ENCODE measurements around the gene NCOA5.

Gene NCOA5

GRCh38 chr20:46089417-46090388 lies at the start of gene NCOA5:
TSS of gene NCOA5 (minus strand) at chr20:46089962. CDS start at chr20:46079424, 10,538 bp downstream.
- peak; percentile 98 for DNase-seq (ENCODE audit: low spot score)
- TF ChIP-seq, protein P1, sequence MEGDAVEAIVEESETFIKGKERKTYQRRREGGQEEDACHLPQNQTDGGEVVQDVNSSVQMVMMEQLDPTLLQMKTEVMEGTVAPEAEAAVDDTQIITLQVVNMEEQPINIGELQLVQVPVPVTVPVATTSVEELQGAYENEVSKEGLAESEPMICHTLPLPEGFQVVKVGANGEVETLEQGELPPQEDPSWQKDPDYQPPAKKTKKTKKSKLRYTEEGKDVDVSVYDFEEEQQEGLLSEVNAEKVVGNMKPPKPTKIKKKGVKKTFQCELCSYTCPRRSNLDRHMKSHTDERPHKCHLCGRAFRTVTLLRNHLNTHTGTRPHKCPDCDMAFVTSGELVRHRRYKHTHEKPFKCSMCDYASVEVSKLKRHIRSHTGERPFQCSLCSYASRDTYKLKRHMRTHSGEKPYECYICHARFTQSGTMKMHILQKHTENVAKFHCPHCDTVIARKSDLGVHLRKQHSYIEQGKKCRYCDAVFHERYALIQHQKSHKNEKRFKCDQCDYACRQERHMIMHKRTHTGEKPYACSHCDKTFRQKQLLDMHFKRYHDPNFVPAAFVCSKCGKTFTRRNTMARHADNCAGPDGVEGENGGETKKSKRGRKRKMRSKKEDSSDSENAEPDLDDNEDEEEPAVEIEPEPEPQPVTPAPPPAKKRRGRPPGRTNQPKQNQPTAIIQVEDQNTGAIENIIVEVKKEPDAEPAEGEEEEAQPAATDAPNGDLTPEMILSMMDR (IDR thresholded peaks at IDR 0.05; ENCODE audit: extremely low read depth, missing control alignments), result peak; percentile 43

GRCh38 chr20:46139266-46139889 lies 49.6 kb upstream of the NCOA5 start:
- DNase-seq (ENCODE audit: low spot score), result no peak

GRCh38 chr20:46137816-46138215 lies 48.1 kb upstream of the NCOA5 start:
- DNase-seq (ENCODE audit: low spot score), result no peak
- TF ChIP-seq, protein P1 (IDR thresholded peaks at IDR 0.05; ENCODE audit: extremely low read depth, missing control alignments), result no peak

More at GRCh38 chr20:46139266-46139889, 49.6 kb upstream of the NCOA5 start:
- TF ChIP-seq, protein P1 (IDR thresholded peaks at IDR 0.05; ENCODE audit: extremely low read depth, missing control alignments), result no peak

GRCh38 chr20:46135856-46136633 lies 46.3 kb upstream of the NCOA5 start:
- DNase-seq (ENCODE audit: low spot score), result no peak
- TF ChIP-seq, protein P1 (IDR thresholded peaks at IDR 0.05; ENCODE audit: extremely low read depth, missing control alignments), result no peak

DNA sequence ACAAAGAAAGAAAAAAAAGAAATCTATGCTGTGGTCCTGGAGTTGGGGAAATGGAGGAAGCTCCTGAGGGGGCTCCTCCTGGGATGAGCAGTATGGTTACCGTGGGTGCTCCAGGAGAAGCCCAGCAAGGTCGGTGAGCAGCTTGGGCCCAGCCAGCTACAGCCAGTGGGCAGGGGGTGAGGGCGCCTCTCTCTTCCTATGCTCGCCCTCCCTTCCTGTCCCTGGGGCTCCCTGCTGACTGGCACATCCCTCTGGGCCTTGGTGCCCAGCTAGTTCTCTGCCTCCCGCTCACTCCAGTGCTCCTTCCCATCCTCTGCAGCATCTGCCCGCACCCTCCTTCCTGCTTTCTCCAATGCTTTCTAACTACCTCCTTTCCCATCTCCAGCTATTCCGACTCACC lies 45.0 kb upstream of the NCOA5 start:
- TF ChIP-seq, protein P1 (IDR thresholded peaks at IDR 0.05; ENCODE audit: extremely low read depth, missing control alignments), result no peak
- DNase-seq (ENCODE audit: low spot score), result no peak

GRCh38 chr20:46133886-46134654 lies 44.3 kb upstream of the NCOA5 start:
- TF ChIP-seq, protein P1 (IDR thresholded peaks at IDR 0.05; ENCODE audit: extremely low read depth, missing control alignments), result no peak
- no peak for DNase-seq (ENCODE audit: low spot score)
